DLD1 (cell line): ENCODE measurements around the gene CYP2A6.
"Not testable (repeated sequence)": the region's sequence is repeated elsewhere in the genome, so short reads cannot be mapped to it uniquely, and the experiment has no call there.

ENCODE experiments used
- in situ Hi-C: cut with HindIII; loops from 2 replicates; pipeline ENCODE4 v1.10.0; 2017; ENCODE audit warnings: low sequenced_read_pairs

The CYP2A6 gene

GRCh38 chr19:40822704-40823553, 27.3 kb downstream of the CYP2A6 start:
- in situ Hi-C loops: not testable (repeated sequence)

DNA sequence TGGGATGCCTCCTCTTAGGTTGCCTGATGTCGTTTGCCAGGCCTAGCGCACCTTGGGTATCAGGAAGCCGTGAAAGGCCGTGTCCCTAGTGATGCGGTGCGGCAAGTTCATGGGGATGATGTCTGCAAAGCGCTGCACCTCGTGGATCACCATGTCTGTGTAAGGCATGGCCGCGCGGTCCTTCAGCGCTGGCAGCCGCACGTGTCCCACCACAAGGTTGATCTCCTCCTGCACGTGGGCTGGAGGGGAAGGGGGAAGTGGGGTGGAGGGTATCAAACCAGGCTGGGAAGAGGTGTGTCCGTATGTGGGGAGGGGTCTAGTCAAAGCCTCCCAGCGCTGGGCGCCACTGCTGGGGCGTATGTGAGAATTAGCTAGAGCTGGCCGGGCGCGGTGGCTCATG, 28.1 kb downstream of the CYP2A6 start:
- in situ Hi-C loops: no loop called here

GRCh38 chr19:40819479-40820234, 30.6 kb downstream of the CYP2A6 start:
- in situ Hi-C loops: not testable (repeated sequence)

DNA sequence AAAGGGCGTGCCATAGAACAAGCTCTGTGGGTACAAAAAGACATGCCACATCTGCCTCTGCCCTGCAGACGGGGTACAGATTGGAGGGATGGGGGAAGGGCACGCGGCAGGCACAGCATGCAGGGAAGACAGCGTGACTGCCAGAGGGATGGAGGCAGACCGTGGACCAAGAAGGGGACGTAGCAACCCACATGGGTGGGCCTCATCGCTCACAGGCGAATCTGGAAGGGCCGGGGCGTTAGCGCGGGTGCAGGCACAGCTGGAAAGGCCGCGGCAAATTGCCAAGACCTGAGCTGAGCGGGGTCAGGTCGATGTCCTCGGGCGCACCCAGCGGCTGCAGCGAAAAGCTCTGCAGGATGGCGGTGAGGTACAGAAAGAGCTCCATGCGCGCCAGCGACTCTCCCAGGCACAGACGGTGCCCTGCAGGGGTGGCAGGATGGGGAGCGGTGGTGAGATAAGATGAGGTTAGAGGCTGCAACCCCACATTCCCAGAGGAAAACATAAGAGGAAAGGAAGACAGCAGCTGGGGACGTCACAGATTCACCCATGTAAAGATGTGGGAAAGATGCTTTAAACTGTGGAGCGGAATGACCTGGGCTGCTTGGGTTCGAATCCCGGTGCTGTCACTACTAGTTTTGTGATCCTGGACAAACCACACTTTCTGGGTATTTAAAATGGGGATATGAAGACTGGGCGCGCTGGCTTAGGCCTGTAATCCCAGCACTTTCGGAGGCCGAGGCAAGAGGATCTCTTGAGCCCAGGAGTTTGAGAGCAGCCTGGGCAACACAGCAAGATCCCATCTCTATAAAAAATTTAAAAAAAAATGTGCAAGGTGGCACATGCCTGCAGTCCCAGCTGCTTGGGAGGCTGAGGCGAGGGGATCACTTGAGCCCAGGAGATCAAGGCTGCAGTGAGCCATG, 31.5 kb downstream of the CYP2A6 start:
- in situ Hi-C loops: not testable (repeated sequence)

- in situ Hi-C loops: no loop called here
Observed at GRCh38 chr19:40815223-40815622, 35.0 kb downstream of the CYP2A6 start.

GRCh38 chr19:40813182-40813581, 37.1 kb downstream of the CYP2A6 start:
- in situ Hi-C loops: no loop called here

DNA sequence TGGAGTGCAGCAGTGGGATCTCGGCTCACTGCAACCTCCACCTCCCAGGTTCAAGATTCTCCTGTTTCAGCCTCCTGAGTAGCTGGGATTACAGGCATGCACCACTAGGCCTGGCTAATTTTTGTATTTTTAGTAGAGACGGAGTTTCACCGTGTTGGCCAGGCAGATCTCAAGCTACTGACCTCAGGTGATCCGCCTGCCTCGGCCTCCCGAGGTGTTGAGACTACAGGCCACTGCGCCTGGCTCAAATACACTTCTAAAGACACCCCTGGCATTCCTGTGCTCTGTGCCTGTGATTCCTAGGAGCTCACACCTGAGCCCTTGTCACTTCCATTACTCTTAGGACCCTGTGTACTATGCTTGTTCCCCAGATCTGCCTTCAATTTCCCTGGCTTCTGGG, 37.7 kb downstream of the CYP2A6 start:
- in situ Hi-C loops: not testable (repeated sequence)

DNA sequence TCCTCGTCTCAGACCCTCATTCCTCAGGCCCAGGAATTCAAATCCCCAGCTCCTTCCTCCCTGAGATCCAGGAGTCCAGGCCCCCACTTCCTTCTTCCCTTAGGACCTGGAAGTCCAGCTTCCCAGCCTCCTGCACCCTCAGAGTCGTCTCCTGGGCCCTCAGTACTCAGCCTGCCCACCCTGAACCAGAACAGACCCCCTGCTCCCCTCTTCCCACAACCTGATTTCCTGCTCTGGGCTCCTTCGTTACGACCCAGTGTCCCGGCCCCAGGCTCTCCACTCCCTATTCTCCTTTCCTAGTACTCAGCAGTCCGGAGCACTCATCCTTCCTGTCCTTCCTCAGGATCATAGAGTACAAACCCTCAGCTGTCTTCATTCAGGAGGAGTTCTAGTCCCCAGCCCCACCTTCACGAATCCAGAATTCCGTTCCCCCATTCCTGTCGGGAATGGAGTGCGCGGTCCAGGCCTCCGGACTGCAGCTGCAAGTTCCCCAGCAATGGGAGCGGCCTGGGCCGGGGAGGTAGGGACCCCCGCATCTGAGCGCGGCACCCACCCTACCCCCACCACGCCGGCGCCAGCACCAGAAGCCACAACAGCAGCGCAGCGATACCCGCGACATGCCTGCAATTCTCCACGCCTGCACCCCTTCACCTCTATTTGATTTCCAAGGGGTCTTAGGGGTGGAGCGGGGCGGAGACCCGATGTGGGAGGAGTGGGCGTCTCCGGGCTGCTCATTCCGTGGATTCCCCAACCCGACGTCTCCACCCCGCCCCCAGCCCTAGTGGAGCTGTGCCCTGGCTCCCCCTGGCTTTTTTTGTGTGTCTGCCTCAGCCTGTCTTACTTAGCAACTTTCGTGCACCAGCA, 38.5 kb downstream of the CYP2A6 start:
- in situ Hi-C loops: no loop called here

- in situ Hi-C loops: not testable (repeated sequence)
Observed at GRCh38 chr19:40810649-40811408, 39.4 kb downstream of the CYP2A6 start.

DNA sequence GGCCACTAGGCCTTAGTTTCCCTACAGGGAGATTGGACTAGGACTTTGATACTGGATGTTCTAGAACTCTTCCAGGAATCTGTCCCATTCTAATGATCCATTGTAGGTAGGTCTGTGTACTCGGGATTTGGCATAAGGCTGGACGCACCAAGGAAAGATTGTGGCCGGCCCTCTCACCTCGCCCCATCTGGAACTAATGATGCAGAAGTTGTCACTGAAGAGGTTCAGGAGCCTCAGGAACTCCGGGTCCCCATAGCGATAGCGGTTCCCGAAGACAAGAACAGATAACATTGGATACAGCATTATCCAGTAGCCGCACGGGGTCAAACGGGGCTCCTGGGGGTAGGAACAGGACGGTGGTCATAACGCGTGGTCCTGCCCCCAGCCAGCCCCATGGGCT, 40.1 kb downstream of the CYP2A6 start:
- in situ Hi-C loops: no loop called here

DNA sequence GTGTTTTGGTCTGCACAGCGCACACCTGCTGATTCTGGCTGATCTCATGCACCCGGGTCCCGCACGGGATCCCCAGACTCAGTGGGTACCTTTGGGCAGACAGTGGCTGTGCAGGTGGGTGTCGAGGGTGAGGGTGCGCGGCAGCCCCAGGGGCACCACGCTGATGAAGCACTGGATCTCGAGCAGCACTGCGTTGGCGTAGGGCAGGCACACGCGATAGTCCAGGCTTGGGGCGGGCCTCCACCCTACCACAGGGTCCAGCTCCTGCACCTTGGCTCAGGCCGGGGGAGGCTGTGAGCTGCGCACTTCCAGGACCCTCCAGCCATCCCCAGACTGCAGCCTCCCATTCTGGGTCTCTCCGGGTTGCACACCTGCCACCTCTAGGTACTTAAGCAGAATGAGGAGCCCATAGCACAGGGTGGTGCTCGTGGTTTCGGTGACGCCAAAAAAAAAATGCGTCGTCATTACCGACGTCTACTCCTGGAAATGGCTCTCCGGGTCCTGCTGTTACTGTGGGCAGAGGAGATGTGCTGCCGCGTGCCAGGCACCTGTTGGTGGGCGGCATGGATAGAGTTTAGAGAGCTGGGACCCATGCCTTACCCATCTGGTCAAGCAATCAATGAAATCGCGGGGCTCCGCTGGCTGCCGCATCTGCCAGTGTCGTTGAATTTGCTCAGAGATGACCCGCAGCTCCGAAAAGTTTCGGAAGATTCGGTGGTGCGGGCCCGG, 40.7 kb downstream of the CYP2A6 start:
- in situ Hi-C loops: no loop called here

- in situ Hi-C loops: no loop called here
Observed at GRCh38 chr19:40808497-40808896, 41.8 kb downstream of the CYP2A6 start.

GRCh38 chr19:40808021-40808325, 42.3 kb downstream of the CYP2A6 start:
- in situ Hi-C loops: no loop called here

GRCh38 chr19:40807147-40808020, 42.9 kb downstream of the CYP2A6 start:
- in situ Hi-C loops: no loop called here

GRCh38 chr19:40806423-40807146, 43.7 kb downstream of the CYP2A6 start:
- in situ Hi-C loops: no loop called here

GRCh38 chr19:40805258-40805868, 44.9 kb downstream of the CYP2A6 start:
- in situ Hi-C loops: no loop called here

- in situ Hi-C loops: no loop called here
Observed at GRCh38 chr19:40804783-40805242, 45.4 kb downstream of the CYP2A6 start.
